C4-2B (cell line): ENCODE data around the gene ATP1A1.

ENCODE experiments used
- CTCF ChIP-seq: fragments of 450-650 bp; conservative IDR thresholded peaks from 2 replicates; pipeline ENCODE4 v1.5.1; 2017; ENCODE audit warnings: mild to moderate bottlenecking
- ZFX ChIP-seq: fragments of 450-650 bp; IDR thresholded peaks from 2 replicates; pipeline ENCODE4 v1.6.1; 2017

- no peak for TF ChIP-seq CTCF
- TF ChIP-seq ZFX, result no peak
These were observed 24.7 kb downstream of the ATP1A1 start for GRCh38 chr1:116397728-116398127.
